Measurements from ENCODE around the gene C1QL3.

The C1QL3 gene

GRCh38 chr10:16491933-16492332, 29.7 kb downstream of the C1QL3 start:
- no peak for DNase-seq

GRCh38 chr10:16490511-16490910, 31.2 kb downstream of the C1QL3 start:
- DNase-seq: no peak

DNA sequence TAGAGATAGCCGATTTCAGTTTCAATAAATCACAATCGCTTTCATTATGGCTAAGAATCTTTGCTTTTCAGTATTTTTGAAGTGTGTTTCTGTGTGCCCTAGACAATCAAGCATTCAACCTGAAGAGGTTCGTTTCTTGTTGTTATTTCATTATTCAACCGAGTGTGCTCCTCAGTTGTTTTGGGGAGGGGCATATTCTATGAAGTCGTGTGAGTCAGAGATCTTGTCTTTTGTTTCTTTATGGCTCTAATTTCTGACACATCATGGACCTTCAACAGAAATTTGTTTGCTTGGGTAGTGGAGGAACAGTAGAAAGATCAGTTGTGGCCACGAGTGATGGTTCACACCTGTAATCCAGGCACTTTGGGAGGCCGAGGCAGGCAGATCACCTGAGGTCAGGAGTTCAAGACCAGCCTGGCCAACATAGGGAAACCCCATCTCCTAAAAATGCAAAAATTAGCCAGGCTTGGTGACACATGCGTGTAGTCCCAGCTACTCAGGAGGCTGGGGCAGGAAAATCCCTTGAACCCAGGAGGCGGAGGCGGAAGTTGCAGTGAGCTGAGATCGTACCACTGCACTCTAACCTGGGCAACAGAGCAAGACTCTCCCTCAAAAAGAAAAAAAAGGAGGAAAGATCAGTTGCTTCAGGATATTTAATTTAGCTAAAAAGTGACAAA, 38.3 kb downstream of the C1QL3 start:
- no peak for DNase-seq

DNA sequence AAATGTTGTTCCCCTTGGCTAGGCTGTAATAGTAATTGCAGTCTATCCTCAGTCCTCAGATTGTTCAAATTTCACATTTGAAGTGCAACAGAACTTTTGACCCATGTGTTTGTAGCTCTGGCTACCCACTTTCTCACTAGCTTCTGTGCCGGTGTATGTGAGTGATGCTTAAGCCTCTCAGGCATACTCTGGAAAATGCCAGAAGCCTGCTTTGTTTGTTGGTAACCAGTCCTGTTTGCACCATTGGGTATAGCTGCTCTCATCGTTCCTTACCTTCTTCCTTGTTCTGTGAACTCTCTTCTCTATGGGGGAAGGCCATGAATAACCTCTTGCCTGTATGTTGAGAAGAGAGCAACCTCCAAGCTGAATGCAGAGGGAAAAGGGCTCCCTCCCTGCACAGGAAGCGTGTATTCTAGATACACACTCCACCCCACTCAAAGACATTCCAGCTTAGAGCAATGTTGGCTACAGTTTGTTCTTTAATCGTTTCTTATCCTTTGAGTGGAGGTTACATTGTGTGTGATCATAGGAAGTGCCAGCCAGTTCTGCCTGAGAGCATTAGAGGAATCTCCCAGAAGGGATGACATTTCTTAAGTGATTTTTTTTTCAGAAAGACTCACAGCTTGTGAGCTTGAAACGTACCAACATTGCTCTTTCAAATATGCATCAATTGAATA, 40.5 kb downstream of the C1QL3 start:
- no peak for DNase-seq

DNA sequence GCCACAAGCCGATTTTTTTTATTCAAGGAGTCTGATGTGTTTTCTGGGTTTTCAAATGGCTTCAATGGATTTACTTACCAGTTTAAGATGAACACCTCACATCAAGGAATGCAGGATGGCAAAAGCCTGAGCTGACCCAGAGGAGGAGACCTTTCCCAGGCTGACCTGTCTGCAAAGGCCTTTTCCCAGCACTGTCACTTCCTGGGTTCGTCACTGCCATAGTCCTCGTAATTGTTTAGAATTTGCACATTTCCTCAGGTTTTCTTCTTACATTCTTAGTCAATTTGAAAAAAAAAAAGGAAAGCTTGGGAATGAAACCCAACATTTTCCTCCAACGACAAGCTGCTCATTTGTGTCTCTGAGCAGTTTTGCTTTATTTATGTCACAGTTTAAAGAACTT, 42.9 kb downstream of the C1QL3 start:
- no peak for DNase-seq

GRCh38 chr10:16477757-16478156, 43.9 kb downstream of the C1QL3 start:
- no peak for DNase-seq

GRCh38 chr10:16472828-16473227, 48.9 kb downstream of the C1QL3 start:
- DNase-seq: no peak

DNA sequence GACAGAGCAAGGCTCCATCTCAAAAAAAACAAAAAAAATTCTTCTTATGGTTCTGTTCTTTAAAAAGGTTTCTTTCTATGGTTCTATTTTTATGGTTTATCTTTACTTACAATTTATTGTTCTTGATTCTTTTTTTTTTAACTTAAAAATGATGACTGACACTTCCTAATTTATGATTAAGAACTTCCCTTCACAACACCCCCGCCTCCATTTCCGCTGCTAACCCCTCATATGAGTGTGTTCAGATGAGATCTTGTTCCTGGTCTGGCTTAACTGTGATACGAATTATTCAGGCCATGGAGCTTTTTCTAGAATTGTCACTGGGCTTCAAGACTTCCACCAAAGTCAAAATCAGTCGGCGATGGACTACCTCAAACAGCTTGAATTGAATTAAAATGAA, 50.9 kb downstream of the C1QL3 start:
- DNase-seq: no peak

GRCh38 chr10:16466001-16466400, 55.7 kb downstream of the C1QL3 start:
- no peak for DNase-seq

Measured in NCI-H1092 (cell line).